A673 (cell line): ENCODE results near the gene CREB5.

Experiments used
- CTCF ChIP-seq: fragments of 300-800, 200-600 bp; sonication (generic); conservative IDR thresholded peaks from 2 replicates; pipeline ENCODE4 v1.5.1; 2017; ENCODE audit warnings: low read depth, mild to moderate bottlenecking, antibody characterized with exemption, low read length, moderate library complexity, mixed read lengths
- EZH2 ChIP-seq: fragments of 200-600 bp; sonication (generic); IDR thresholded peaks from 2 replicates; pipeline ENCODE4 v1.6.1; 2017; ENCODE audit warnings: borderline replicate concordance, low read depth, mild to moderate bottlenecking, mixed read lengths, antibody characterized with exemption, low read length; ENCODE audit not compliant: poor library complexity, severe bottlenecking

GRCh38 chr7:28787106-28787505, 374.8 kb downstream of the CREB5 start:
- TF ChIP-seq CTCF, result no peak
- TF ChIP-seq EZH2, result no peak
